Stomach smooth muscle (tissue), 2 donors: ENCODE results near the gene CUTA.
A peak's percentile ranks its signal among the peaks of the same experiment; 100 is the strongest.
"Not testable (repeated sequence)": the region's sequence is repeated elsewhere in the genome, so short reads cannot be mapped to it uniquely, and the experiment has no call there.

ENCODE experiments used
- H3K27ac ChIP-seq: one replicate; pipeline ENCODE4 v1.7.0; 2013; ENCODE audit warnings: mild to moderate bottlenecking, low read length, inconsistent platforms
- H3K27me3 ChIP-seq, 2 donors: one replicate each; pipeline ENCODE4 v1.7.0; 2013; ENCODE audit warnings: low read length in 2 of 2; ENCODE audit not compliant: insufficient read depth in 2 of 2, control insufficient read depth in 1 of 2
- H3K36me3 ChIP-seq, 2 donors: one replicate each; pipeline ENCODE4 v1.7.0; 2013; ENCODE audit warnings: low read length in 2 of 2; ENCODE audit not compliant: control insufficient read depth in 2 of 2, insufficient read depth in 2 of 2
- H3K4me1 ChIP-seq: one replicate; pipeline ENCODE4 v1.7.0; 2013; ENCODE audit warnings: low read length; ENCODE audit not compliant: control insufficient read depth, insufficient read depth
- H3K4me3 ChIP-seq, 2 donors: one replicate each; pipeline ENCODE4 v1.7.0; 2013; ENCODE audit warnings: low read length in 2 of 2
- H3K9ac ChIP-seq, 2 donors: one replicate each; pipeline ENCODE4 v1.7.0; 2013; ENCODE audit warnings: low read length in 2 of 2, mild to moderate bottlenecking in 1 of 2
- H3K9me3 ChIP-seq, 2 donors: one replicate each; pipeline ENCODE4 v1.7.0; 2013; ENCODE audit warnings: low read length in 2 of 2; ENCODE audit not compliant: control insufficient read depth in 2 of 2
- donor health status: healthy.
- donor health status: Pancreatic carcinoma.

The CUTA gene

DNA sequence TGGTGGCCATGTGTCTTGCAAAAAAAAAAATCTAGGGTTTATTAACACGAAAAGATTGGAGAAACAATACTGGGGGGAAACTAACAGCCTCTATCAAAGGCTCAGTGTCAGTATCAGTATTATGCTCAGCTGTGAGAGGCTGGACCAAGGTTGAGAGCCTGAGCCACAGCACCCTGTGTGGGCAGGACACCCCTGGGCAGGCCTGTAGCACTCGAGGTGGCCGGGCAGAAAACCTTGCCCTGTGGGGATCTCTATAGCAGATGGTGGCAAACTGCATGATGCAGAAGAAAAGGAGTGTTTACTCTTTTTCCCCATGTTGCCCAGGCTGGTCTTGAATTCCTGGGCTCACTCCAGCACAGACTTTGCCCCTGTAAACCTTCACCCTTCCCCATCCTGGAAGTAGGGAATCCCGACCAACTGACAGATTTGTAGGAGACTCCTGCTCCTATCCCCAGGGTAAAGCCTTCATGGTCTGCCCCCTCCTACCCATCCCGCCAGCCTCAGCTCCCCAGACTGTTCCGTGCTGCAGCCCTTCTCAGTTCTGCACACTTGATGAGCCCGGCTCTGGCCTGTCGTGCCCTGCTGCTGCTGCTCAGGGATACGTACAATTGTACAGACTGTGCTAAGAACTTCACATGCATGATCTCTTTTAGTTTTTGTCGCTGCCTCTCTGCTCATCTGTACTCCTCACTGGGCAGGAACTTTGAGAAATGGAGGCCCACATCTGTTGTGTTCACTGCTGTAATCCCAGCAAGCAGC is 34.3 kb downstream of the CUTA start:
- no peak overlapping the region for H3K4me3 ChIP-seq

DNA sequence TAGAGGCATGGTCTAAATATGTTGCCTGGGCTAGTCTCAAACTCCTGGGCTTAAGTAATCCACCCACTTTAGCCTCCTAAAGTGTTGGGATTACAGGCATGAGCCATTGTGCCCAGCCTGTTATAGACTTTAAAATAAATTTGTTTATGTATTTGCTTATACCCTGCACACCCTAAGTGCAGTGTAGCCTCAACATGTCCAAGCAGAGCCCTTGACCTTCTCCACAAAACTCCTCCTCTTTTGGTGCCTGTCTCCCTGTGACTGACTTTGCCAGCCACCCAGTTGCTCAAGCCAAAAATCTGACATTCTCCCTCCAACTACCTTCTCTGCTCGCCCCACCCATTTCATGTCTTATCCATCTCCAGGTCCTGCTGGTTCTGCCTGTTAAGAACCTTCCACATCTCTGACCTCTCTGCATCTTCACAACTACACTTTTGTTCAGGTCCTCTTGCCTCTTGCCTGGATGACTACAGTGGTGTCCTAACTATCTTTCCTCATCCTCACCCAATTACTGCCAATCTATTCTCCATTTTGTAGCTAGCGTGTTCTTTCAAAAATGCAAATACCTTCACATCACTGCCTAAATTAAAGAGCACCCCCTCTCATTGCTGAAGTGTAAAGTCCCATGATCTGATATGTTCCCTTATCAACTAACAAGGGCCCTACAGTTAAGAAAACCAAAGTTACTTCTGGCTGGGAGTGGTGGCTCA is 37.5 kb downstream of the CUTA start:
- Histone ChIP-seq H3K9ac (no peak overlapping the region), H3K4me3 (no peak overlapping the region), H3K36me3 (no peaks in the 10 kb centered on the region), H3K27me3 (no peaks in the 10 kb centered on the region), H3K9me3 (no peaks in the 10 kb centered on the region), H3K27ac (no peak overlapping the region), H3K4me1 (peaks cover 25% of the 10 kb centered on the region)

More for the DNA sequence above, 34.3 kb downstream of the CUTA start:
- Histone ChIP-seq H3K27ac (peak overlapping the region; percentile 37), H3K27me3 (no peaks in the 10 kb centered on the region), H3K9ac (no peak overlapping the region), H3K4me1 (peaks cover 19% of the 10 kb centered on the region), H3K9me3 (no peaks in the 10 kb centered on the region), H3K36me3 (no peaks in the 10 kb centered on the region)

- H3K4me3 ChIP-seq, H3K9ac ChIP-seq, H3K27ac ChIP-seq, H3K36me3 ChIP-seq, H3K9me3 ChIP-seq, H3K27me3 ChIP-seq: not testable (repeated sequence)
- peaks cover 37% of the 10 kb centered on the region for H3K4me1 ChIP-seq
Observed at GRCh38 chr6:33379184-33379583, 38.7 kb downstream of the CUTA start.

DNA sequence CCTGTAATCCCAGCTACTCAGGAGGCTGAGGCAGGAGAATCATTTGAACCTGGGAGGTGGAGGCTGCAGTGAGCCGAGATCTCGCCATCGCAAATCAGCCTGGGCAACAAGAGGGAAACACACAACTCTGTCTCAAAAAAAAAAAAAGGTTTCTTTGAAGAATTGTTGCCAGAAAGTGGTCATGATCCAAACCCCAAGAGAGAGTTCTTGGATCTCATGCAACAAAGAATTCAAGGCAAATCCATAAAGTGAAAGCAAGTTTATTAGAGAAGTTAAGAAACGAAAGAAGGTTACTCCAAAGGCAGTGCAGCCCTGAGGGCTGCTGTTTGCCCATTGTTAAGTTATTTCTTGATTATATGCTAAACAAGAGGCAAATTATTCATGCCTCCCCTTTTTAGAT is 40.7 kb downstream of the CUTA start:
- Histone ChIP-seq H3K4me1 (peaks cover 25% of the 10 kb centered on the region), H3K36me3 (no peaks in the 10 kb centered on the region), H3K9ac (no peak overlapping the region), H3K4me3 (no peak overlapping the region), H3K27ac (no peak overlapping the region), H3K9me3 (no peaks in the 10 kb centered on the region), H3K27me3 (no peaks in the 10 kb centered on the region)

DNA sequence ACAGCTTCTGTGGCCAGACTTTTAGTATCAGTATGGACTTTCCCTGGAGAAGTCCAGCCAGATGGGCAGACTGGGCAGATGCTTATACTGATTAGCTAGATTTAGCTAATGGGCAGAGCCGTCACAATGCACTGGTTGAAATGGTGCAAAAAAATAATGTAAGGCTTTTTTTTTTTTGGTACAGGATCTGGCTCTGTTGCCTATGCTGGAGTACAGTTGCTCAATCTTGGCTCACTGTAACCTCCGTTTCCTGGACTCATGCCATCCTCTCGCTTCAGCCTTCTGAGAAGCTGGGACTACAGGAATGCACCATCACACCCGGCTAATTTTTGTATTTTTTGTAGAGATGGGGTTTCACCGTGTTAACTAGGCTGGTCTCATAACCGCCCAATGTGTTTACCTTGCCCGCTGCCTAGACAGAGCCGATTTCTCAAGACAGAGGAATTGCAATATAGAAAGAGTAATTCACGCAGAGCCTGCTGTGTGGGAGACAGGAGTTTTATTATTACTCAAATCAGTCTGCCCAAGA is 42.7 kb downstream of the CUTA start:
- no peaks in the 10 kb centered on the region for H3K36me3 ChIP-seq
- H3K27ac ChIP-seq: peak overlapping the region; percentile 62
- peak overlapping the region in 1 of 2 donors; percentile 49 for H3K4me3 ChIP-seq
- H3K9ac ChIP-seq: peak overlapping the region; percentile 21 to 44
- peaks cover 22% of the 10 kb centered on the region for H3K4me1 ChIP-seq
- H3K9me3 ChIP-seq: no peaks in the 10 kb centered on the region
- H3K27me3 ChIP-seq: no peaks in the 10 kb centered on the region

DNA sequence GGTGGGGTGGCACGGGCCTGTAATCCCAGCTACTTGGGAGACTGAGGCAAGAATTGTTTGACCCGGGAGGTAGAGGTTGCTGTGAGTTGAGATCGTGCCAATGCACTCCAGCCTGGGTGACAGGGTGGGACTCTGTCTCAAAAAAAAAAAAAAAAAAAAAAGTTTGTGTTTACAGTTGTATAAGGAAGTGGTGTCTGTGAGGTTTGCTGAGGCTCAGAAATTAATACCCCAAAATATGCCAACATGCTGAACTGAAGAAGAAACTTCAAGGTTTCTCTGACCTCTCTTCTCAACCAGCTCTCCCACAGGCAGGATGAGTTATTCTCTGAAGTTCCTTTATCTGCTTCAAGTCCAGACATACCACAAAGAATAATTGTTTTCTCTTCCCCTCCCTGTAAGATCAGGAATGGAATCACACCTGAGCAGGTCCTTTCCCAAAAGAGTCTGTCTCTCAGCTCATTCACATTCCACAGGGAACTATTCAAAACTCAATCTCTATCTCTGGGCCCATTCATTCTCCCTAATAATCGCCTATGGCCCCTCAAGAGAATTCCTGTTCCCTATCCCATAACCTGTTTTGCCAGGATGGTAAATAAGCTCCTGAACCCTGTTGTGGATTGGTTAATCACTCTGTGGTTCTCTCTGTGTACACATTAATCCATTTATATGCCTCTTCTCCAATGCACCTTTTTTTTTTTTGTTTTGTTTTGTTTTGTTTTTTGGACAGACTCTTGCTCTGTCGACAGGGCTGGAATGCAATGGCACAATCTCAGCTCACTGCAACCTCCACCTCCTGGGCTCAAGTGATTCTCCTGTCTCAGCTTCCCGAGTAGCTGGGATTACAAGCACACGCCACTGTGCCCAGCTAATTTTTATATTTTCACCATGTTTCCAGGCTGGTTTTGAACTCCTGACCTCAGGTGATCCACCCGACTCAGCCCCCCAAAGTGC is 43.7 kb downstream of the CUTA start:
- no peak overlapping the region for H3K9ac ChIP-seq
- peak overlapping the region in 1 of 2 donors; percentile 49 for H3K4me3 ChIP-seq
- H3K27ac ChIP-seq: peak overlapping the region; percentile 62
- H3K4me1 ChIP-seq: peaks cover 22% of the 10 kb centered on the region
- no peaks in the 10 kb centered on the region for H3K27me3 ChIP-seq
- H3K9me3 ChIP-seq: no peaks in the 10 kb centered on the region
- no peaks in the 10 kb centered on the region for H3K36me3 ChIP-seq

DNA sequence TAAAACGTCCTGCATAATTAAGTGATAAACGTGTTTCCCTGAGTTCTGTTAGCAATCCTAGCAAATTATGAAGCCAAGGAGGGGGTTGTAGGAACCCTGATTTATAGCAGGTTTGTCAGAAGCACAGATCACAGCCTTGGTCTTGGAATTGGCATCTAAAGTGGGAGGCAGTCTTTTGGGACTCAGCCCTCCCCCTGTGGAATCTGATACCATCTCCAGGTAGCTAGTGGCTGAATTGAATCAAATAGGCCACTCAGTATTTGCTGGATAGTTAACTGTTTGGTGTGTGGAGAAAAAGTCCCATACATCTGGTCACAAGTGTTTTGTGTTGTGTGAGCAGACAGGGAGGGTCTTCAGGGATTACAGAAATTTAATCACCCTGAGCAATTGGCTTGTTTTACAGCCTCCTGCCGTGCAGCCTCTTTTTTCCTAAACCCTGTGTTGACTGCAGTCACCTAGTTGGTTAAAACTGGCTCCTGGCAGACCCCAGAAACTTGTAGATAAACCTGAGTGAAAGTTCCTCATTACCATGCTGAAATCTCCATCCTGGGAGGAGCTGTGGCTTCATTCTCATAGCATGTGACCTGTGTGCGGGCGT is 45.3 kb downstream of the CUTA start:
- Histone ChIP-seq H3K36me3 (no peaks in the 10 kb centered on the region), H3K27me3 (no peaks in the 10 kb centered on the region), H3K9me3 (no peaks in the 10 kb centered on the region), H3K4me1 (peaks cover 22% of the 10 kb centered on the region), H3K9ac (no peak overlapping the region), H3K27ac (no peak overlapping the region), H3K4me3 (no peak overlapping the region)

DNA sequence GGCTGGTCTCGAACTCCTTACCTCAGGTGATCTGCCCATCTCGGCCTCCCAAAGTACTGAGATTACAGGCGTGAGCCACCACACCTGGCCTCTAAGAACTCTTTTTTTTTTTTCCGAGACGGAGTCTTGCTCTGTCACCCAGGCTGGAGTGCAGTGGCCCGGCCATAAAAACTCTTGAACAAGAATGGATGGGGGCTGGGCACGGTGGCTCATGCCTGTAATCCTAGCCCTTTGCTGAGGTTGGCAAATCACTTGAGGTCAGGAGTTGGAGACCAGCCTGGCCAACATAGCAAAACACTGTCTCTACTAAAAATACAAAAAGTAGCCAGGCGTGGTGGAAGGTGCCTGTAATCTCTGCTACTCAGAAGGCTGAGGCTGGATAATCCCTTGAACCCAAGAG is 46.0 kb downstream of the CUTA start:
- H3K4me1 ChIP-seq: peaks cover 22% of the 10 kb centered on the region
- not testable (repeated sequence) for H3K27ac ChIP-seq, H3K27me3 ChIP-seq, H3K4me3 ChIP-seq, H3K9ac ChIP-seq, H3K36me3 ChIP-seq, H3K9me3 ChIP-seq

DNA sequence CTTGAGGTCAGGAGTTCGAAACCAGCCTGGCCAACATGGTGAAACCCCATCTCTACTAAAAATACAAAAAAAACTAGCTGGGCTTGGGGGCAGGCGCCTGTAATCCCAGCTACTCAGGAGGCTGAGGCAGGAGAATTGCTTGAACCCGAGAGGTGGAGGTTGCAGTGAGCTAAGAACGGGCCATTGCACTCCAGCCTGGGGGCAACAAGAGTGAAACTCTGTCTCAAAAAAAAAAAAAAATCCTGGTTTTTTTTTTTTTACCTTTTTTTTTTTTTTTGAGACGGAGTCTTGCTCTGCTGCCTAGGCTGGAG is 50.2 kb downstream of the CUTA start:
- not testable (repeated sequence) for H3K4me1 ChIP-seq, H3K4me3 ChIP-seq, H3K27ac ChIP-seq, H3K27me3 ChIP-seq, H3K36me3 ChIP-seq, H3K9ac ChIP-seq, H3K9me3 ChIP-seq

DNA sequence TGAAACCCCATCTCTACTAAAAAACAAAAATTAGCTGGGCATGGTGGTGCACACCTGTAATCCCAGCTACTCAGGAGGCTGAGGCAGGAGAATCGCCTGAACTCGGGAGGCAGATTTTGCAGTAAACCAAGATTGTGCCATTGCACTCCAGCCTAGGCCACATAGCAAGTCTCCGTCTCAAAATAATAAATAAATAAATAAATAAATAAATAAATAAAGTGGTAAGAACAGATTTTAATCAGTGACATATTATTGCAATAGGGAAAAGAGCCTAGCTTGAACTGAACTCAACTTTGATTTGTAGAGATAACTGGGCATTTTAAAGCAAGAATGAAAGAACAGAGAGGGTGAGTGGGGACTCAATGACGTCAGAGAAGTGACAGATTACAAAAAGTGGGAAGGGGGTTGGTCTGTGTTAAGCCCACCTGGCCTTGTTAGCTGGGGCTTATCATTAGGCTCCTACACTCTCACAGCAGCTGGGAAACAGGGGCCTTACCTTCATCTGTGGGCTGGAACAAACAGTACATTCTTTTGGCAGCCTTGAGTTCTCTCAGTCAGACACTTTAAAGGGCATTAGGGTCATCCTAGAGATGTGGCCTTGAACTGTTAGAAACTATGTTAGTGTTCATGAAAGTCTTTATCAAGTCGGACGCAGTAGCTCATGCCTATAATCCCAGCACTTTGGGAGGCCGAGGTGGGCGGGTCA is 50.7 kb downstream of the CUTA start:
- no peak overlapping the region for H3K27ac ChIP-seq
- no peaks in the 10 kb centered on the region for H3K27me3 ChIP-seq
- H3K9me3 ChIP-seq: no peaks in the 10 kb centered on the region
- no peak overlapping the region for H3K9ac ChIP-seq
- H3K36me3 ChIP-seq: no peaks in the 10 kb centered on the region
- H3K4me1 ChIP-seq: no peaks in the 10 kb centered on the region
- H3K4me3 ChIP-seq: no peak overlapping the region
